Eye (tissue), 1 donor: ENCODE data around the gene ARHGEF4.

Source experiments
- DNase-seq: peaks from one replicate; pipeline ENCODE4 v3.0.0-alpha.2; 2015

The ARHGEF4 gene

GRCh38 chr2:130851624-130852382 is 15.1 kb downstream of the ARHGEF4 start:
- no peak for DNase-seq

- no peak for DNase-seq
These were observed 15.9 kb downstream of the ARHGEF4 start for GRCh38 chr2:130852521-130853115.

GRCh38 chr2:130853391-130853790 is 16.7 kb downstream of the ARHGEF4 start:
- DNase-seq = no peak

- DNase-seq = no peak
These were observed 17.6 kb downstream of the ARHGEF4 start for GRCh38 chr2:130854301-130854700.

- no peak for DNase-seq
These were observed 28.4 kb downstream of the ARHGEF4 start for GRCh38 chr2:130864830-130865800.

DNA sequence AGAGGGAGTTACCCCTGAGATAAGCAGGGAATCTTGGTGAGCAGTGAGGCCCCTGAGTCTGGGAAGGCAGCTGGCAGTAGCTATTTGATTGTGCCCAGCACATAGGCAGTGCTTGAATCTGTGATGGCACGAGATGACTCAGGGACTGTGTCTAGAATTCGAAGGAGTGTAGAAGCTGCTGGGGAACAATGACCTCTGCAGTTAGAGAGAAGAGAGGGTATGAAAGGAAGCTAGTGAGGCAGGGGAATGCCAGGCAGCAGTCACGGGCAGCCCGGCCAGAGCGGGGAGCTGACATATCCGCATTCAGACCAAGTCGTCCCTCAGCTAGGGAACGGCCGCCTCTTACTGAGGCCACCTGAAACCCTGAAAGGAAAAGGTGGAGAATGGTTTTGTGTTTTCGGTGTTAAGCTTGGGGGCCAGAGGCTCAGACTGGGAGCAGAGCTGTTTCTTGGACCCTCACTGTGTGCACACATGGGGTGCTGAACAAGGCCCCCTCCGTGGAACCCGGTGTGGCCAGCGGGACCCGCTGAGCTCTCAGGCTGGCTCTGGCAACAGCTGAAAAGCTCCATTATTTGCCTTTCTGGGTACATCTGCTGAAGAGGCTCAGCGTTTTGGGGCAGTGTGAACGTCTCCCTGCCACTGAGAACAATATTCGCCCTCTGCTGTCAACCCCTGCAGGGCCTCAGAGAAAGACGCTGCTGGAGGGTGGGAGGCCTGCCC is 32.9 kb downstream of the ARHGEF4 start:
- no peak for DNase-seq

DNA sequence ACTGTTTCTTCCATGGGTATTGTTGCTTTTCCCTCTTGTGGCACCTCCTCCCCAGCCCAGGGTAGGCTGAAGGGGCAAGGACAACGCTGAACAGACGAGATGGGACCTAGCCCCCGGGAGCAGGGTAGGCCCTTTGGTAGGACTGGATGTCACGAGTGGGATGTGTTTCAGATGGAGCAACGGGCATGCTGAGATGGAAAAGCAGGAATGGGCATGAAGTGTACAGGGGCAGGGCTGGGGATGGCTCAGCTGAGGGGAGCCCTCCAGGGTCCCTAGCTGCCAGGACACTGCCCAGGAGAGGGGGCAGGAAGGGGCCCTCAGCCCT is 33.4 kb downstream of the ARHGEF4 start:
- DNase-seq = no peak

DNA sequence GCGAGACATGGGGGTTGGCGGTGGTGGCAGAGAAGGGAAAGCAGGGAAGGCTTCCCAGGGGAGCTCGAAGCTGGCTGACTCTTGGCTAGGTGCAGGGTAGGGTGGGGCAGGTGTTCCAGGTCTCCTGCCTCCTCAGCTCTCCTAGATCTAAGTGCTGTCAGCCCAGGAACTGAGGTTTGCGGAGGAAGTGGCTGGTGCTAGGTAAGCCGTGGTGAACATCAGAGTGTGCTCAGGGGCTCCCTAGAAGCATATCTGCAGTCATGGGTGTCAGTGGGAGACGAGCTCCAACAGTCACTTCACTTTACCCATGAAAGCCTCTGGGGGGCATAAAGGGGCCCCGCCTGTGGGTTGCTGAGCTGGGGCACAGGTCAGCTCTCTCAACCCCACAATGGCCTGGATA is 34.1 kb downstream of the ARHGEF4 start:
- DNase-seq = no peak

DNA sequence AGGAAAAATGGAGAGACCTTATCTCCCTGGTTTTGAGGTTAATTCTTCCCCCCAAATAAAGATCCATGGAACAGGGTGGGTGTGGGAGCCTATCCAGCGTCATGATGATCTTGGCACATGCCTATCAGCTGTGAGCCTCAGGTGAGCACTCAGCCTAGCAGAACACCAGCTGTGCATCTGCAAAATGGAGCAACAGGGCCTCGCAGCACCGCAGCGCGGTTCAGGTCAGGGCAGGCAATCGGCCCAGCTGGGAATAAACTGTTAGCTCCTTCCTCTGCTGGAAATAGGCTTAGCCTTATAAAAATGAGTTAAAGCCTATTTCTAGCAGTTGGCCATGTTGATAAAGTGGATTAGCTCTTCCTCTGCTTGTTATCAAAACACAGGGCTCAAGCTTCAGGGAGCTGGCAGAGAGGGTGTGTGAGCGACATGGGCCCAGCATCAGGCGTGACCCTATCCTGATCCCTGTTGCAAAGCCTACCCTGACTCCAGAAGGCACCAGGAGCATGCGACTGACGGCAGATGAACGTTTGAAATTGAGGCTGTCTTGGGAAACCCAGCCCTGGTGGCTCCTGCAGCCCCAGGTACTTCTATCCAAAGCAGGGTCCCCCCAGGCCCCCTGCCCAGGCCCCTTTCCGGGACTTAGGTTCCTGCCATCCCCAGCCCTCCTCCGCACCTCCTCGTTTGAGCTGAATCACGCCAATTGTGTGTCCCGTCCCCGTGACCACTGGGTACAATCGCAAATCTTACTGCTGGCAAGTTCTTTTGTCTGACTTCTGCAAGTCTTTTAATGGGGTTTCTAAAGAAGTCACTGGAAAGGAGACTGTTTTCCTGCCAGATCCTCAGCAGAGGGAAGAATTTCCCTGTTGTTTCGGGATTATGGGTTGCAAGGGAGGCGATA is 35.4 kb downstream of the ARHGEF4 start:
- no peak for DNase-seq

DNA sequence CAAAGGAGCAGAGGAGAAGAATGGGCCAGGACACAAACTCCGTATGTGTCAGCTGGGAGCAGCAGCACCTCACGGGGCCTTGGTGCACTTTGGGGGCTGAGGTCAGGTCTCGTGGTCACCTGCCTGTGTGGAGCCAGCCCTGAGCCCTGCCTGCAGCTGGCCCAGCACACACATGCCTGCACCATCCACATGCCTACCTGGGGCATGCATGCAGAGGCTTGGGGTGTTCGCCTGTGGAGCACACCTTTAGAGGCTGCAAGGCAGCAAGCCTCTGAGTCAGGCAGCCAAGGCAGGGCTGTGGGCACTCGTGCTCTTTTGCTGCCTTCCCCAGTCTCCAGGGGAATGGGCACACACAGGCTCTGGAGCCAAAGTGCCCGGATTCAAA is 36.0 kb downstream of the ARHGEF4 start:
- DNase-seq = no peak

DNA sequence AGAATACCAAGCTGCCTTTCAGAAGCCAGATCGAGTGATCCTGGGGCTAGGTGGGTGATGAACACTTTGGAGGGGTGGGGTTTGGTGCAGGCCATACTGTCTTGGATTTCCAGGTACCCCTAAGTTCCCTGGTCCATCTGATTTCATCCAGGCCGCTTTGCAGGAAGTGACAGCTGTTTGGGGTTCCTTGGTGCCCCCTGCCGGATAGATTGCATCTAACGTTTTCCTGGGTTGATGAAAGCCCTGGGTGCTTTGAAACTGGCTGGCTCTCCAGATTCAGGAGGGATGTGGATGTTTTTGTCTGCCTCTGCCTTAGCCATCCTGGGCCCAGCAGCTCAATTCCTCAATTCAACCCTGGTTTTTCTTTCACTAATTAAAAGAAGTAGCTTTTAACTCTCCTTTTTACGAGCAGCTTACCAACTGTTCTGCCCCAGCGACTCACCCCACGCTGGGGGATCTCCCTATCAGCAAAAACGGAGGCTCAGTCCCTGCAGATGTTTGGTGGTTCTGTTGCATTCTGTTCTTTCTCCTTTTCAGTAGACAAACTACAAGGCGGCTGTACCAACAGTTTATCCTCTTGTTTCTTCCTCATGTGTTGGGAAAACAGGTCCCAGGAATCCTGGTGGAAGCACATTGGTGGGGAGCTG is 37.1 kb downstream of the ARHGEF4 start:
- DNase-seq = peak; percentile 91

DNA sequence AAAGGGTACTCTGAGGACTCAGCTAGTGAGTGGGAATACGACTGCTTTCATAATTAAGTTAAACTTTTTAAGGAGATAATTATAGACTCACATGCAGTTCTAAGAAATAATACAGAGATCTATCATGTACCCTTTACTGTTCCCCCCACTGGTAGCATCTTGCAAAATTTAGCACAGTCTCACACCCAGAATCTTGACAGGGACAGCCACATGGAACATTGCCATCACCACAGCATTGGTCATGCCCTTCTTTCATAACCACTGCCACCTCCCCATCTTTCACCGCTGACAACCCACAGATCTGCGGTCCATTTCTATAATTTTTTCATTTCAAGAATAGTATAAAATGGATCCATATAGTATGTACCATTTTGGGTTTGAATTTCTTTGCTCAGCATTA is 37.8 kb downstream of the ARHGEF4 start:
- no peak for DNase-seq

GRCh38 chr2:130875935-130876334 is 39.2 kb downstream of the ARHGEF4 start:
- no peak for DNase-seq

GRCh38 chr2:130877258-130877657 is 40.5 kb downstream of the ARHGEF4 start:
- DNase-seq = no peak

DNA sequence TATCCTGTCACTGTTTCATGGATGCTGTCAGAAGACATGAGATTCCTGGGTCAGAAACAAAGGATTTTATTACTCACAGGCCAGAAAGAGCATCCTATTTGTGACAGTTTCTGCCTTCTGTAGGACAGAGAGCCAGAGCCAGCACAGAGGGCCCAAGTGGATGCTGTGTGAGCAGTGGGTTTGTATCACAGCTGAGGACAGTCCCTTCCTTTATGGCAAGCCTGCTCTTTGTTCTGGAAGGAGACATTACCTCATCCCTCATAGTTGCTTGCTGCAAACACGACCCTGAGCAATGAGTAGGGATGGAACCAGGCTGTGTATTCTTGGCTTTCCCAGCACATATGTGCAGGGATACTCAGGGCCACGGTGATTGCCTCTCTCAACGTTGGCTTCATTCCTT is 41.6 kb downstream of the ARHGEF4 start:
- DNase-seq = no peak

DNA sequence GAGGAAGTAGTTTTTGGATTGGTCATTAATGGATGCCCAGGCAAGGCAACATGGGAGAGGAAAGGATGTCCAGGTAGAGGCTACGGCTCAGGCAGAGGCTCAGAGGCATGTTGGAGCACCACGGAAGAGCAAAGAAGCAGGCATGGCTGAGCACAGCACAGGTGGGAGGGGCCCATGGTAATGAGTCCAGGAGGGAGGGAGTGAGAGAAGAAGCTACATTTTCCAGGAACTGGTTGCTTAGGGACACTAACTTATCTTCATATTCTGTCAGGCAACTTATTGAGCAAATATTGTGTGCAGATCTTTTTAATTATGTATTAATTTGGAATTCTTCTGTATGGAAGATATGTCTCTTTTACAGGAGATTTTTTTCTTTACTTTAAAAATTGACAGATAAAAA is 42.2 kb downstream of the ARHGEF4 start:
- no peak for DNase-seq

DNA sequence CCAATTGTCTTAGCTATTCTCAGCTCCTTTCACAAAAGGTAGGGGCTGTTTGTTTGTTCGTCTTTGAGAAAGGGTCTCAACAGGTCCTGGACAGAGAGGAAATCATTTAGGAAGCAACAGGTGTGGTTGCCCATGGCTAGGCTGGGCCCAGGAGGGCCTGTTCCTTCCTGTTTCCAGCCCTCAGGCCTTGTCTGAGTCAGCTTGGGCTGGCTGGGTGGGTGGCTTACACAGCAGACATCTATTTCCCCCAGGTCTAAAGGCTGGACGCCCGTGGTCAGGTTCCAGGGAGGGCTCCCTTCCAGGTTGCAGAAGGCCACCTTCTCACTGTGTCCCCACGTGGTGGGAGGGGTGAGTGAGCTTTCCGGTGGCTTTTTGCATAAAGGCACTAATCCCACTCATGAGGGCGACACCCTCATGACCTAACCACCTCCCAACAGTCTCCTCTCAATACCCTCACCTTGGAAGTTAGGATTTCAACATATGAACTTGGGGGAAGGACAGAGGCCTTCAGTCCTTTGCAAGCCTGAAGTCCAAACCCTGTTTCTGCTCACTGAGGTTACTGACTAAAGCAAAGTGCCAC is 45.5 kb downstream of the ARHGEF4 start:
- DNase-seq = no peak

- DNase-seq = no peak
These were observed 46.3 kb downstream of the ARHGEF4 start for GRCh38 chr2:130882991-130883390.

- no peak for DNase-seq
These were observed 46.8 kb downstream of the ARHGEF4 start for GRCh38 chr2:130883496-130883895.

- DNase-seq = no peak
These were observed 47.3 kb downstream of the ARHGEF4 start for GRCh38 chr2:130884013-130884412.

DNA sequence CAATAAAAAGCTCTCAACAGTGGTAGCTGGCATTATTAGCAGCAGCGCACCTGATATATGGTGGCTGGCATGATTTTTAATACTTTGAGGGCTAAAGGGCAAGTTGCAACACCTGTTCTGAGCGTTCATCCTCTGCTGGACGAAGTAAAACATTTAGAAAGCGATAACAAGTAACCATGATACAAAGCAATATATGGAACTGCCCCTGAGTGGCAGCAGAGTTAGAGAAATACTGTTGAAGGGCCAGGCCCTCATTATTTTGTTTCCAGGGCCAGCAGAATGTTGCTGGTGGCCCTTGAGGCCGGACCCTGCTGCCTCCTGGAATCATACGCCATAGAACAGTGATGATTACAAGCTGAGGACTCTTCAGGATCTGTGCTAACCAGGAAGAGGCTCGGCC is 47.8 kb downstream of the ARHGEF4 start:
- no peak for DNase-seq
